Lower leg skin (tissue), 3 donors: ENCODE data around the gene CLMN.

ENCODE experiments used
- POLR2A ChIP-seq, 2 donors: fragments of 450-650 bp; IDR thresholded peaks; one replicate each; pipeline ENCODE4 v1.6.1; 2016 to 2017; ENCODE audit warnings: antibody characterized with exemption in 2 of 2, mild to moderate bottlenecking in 1 of 2, moderate library complexity in 1 of 2
- TF ChIP-seq, protein P1 (sequence below), 3 donors: fragments of 450-650 bp; IDR thresholded peaks; one replicate each; pipeline ENCODE4 v1.5.1; 2016; ENCODE audit warnings: antibody characterized with exemption in 3 of 3, mild to moderate bottlenecking in 3 of 3, moderate library complexity in 2 of 3

DNA sequence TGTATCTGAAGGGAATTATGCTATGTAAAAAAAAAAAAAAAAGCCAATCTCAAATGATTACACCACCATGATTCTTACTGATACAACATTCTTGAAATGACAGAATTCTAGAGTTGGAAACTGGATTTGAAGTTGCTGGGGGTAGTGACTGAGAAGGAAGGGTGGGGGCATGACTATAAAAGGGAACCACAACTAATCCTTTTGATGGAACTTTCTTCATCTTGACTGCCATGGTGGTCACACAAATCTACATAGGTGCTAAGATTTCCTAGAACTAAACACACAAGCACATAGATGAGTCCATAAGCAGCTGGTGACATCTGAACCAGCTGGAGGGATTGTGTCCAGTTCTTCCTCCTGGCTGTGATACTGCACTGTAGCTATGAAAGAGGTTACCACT, 51.4 kb downstream of the CLMN start:
- TF ChIP-seq, protein P1, sequence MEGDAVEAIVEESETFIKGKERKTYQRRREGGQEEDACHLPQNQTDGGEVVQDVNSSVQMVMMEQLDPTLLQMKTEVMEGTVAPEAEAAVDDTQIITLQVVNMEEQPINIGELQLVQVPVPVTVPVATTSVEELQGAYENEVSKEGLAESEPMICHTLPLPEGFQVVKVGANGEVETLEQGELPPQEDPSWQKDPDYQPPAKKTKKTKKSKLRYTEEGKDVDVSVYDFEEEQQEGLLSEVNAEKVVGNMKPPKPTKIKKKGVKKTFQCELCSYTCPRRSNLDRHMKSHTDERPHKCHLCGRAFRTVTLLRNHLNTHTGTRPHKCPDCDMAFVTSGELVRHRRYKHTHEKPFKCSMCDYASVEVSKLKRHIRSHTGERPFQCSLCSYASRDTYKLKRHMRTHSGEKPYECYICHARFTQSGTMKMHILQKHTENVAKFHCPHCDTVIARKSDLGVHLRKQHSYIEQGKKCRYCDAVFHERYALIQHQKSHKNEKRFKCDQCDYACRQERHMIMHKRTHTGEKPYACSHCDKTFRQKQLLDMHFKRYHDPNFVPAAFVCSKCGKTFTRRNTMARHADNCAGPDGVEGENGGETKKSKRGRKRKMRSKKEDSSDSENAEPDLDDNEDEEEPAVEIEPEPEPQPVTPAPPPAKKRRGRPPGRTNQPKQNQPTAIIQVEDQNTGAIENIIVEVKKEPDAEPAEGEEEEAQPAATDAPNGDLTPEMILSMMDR (IDR thresholded peaks at IDR 0.05) = no peak
- no peak for TF ChIP-seq POLR2A (IDR thresholded peaks at IDR 0.05)
